GM23338 (cell line): ENCODE measurements around the gene ADGRB3. TPM values are rescaled to one million over a fixed set of nuclear protein-coding genes. Genes with fewer than 3 reads are reported as not detected.

Source experiments
- ATAC-seq: fragments of 200-7000 bp; cut with Tn5 transposase; 3 replicates; pipeline ENCODE4 v1.9.1; 2020
- DNase-seq: peaks from one replicate; pipeline ENCODE4 v3.0.0-alpha.2; 2015; ENCODE audit warnings: low spot score
- H2AFZ ChIP-seq: fragments of 200-600 bp; sonication (generic); 2 replicates; pipeline ENCODE4 v1.8.0; 2016; ENCODE audit warnings: antibody characterized with exemption, mild to moderate bottlenecking, moderate library complexity
- H3F3A ChIP-seq: fragments of 200-600 bp; sonication (generic); replicated peaks from 2 replicates; pipeline ENCODE4 v1.8.0; 2017; ENCODE audit warnings: antibody characterized with exemption, mixed run types, low read depth
- H3K27ac ChIP-seq: fragments of 200-600 bp; sonication (generic); 2 replicates; pipeline ENCODE4 v1.6.1; 2016; ENCODE audit warnings: low read depth
- H3K27me3 ChIP-seq: fragments of 200-600 bp; sonication (generic); 2 replicates; pipeline ENCODE4 v1.8.0; 2016; ENCODE audit warnings: mild to moderate bottlenecking, mixed run types, moderate library complexity; ENCODE audit not compliant: insufficient read depth
- H3K36me3 ChIP-seq: fragments of 200-600 bp; sonication (generic); 2 replicates; pipeline ENCODE4 v1.8.0; 2016; ENCODE audit warnings: mild to moderate bottlenecking; ENCODE audit not compliant: insufficient read depth
- H3K4me1 ChIP-seq: fragments of 200-600 bp; sonication (generic); 2 replicates; pipeline ENCODE4 v1.8.0; 2016; ENCODE audit warnings: mild to moderate bottlenecking, moderate library complexity; ENCODE audit not compliant: insufficient read depth
- H3K4me2 ChIP-seq: fragments of 200-600 bp; sonication (generic); 2 replicates; pipeline ENCODE4 v1.7.1; 2017; ENCODE audit warnings: mixed run types
- H3K4me3 ChIP-seq: fragments of 200-600 bp; sonication (generic); 2 replicates; pipeline ENCODE4 v1.6.1; 2016; ENCODE audit warnings: mixed run types
- H3K79me2 ChIP-seq: fragments of 200-600 bp; sonication (generic); replicated peaks from 2 replicates; pipeline ENCODE4 v1.8.0; 2017; ENCODE audit warnings: mild to moderate bottlenecking; ENCODE audit not compliant: insufficient read depth
- H3K9me2 ChIP-seq: fragments of 200-600 bp; sonication (generic); 2 replicates; pipeline ENCODE4 v1.8.0; 2017; ENCODE audit not compliant: insufficient read depth
- H4K20me1 ChIP-seq: fragments of 200-600 bp; sonication (generic); replicated peaks from 2 replicates; pipeline ENCODE4 v1.8.0; 2017; ENCODE audit warnings: mild to moderate bottlenecking; ENCODE audit not compliant: insufficient read depth
- H3K27ac Mint-ChIP-seq: 2 replicates; pipeline ENCODE4 v1.8.0; 2020; ENCODE audit warnings: inconsistent platforms, mild to moderate bottlenecking, moderate library complexity, mixed read lengths
- H3K27me3 Mint-ChIP-seq: 3 replicates; pipeline ENCODE4 v1.8.0; 2022; ENCODE audit warnings: low read depth, mild to moderate bottlenecking, moderate library complexity, mixed read lengths, inconsistent platforms; ENCODE audit not compliant: insufficient read depth, poor library complexity
- H3K36me3 Mint-ChIP-seq: 3 replicates; pipeline ENCODE4 v1.8.0; 2021; ENCODE audit warnings: low read depth, mild to moderate bottlenecking, inconsistent platforms, moderate library complexity, mixed read lengths
- H3K4me1 Mint-ChIP-seq: 3 replicates; pipeline ENCODE4 v1.8.0; 2020; ENCODE audit warnings: mild to moderate bottlenecking, inconsistent platforms, mixed read lengths
- H3K4me3 Mint-ChIP-seq: 3 replicates; pipeline ENCODE4 v1.8.0; 2021; ENCODE audit warnings: moderate library complexity, mild to moderate bottlenecking, inconsistent platforms, mixed read lengths
- H3K9me3 Mint-ChIP-seq: 3 replicates; pipeline ENCODE4 v1.8.0; 2020; ENCODE audit warnings: moderate library complexity, mild to moderate bottlenecking, inconsistent platforms, mixed read lengths
- CREB1 ChIP-seq: fragments of 250-450 bp; sonication (Bioruptor Pico); IDR thresholded peaks from 2 replicates; pipeline ENCODE4 v1.5.0; 2020; ENCODE audit warnings: low read depth, mild to moderate bottlenecking, moderate library complexity
- EZH2 ChIP-seq: fragments of 200-600 bp; sonication (generic); IDR thresholded peaks from one replicate; pipeline ENCODE4 v1.8.0; 2017; ENCODE audit warnings: antibody characterized with exemption, mild to moderate bottlenecking, low read depth; ENCODE audit not compliant: unreplicated experiment
- EZH2phosphoT487 ChIP-seq: fragments of 200-600 bp; sonication (generic); IDR thresholded peaks from one replicate; pipeline ENCODE4 v1.8.1; 2018; ENCODE audit warnings: antibody characterized with exemption; ENCODE audit not compliant: unreplicated experiment
- JUNB ChIP-seq: IDR thresholded peaks from one replicate; pipeline ENCODE4 v1.6.1; 2016; ENCODE audit warnings: antibody characterized with exemption; ENCODE audit not compliant: unreplicated experiment
- NANOG ChIP-seq: IDR thresholded peaks from 2 replicates; pipeline ENCODE4 v1.6.1; 2016; ENCODE audit warnings: antibody characterized with exemption, borderline replicate concordance
- POLR2AphosphoS5 ChIP-seq: IDR thresholded peaks from 2 replicates; pipeline ENCODE4 v1.6.1; 2016; ENCODE audit warnings: antibody characterized with exemption, low read depth
- STAT1 ChIP-seq: IDR thresholded peaks from one replicate; pipeline ENCODE4 v1.6.1; 2016; ENCODE audit warnings: antibody characterized with exemption; ENCODE audit not compliant: unreplicated experiment
- ZNF114 ChIP-seq: fragments of 250-450 bp; sonication (Bioruptor Pico); IDR thresholded peaks from 2 replicates; pipeline ENCODE4 v1.5.0; 2020; ENCODE audit warnings: mild to moderate bottlenecking, moderate library complexity
- ZNF331 ChIP-seq: fragments of 250-450 bp; sonication (Bioruptor Pico); IDR thresholded peaks from 2 replicates; pipeline ENCODE4 v1.5.0; 2020; ENCODE audit warnings: low read depth, mild to moderate bottlenecking, moderate library complexity
- polyA plus RNA-seq: library from polyadenylated mRNA; unstranded; fragments of >200 nt; fragmentation: Nextera tagmentation; extraction: Ambion mirVana; gene quantifications from 2 replicates; pipeline ENCODE4 v1.2.1, GENCODE V29; 2016
- total RNA-seq: library from RNA; depleted of rRNA; stranded (reverse); fragments of >200 nt; shearing (Covaris generic); gene quantifications from 2 replicates; pipeline ENCODE4 v1.2.3, GENCODE V29; 2014
- TF ChIP-seq, protein P1 (sequence below), 2 experiments: fragments of 200-600 bp in 1 of 2; sonication (generic) in 1 of 2; conservative IDR thresholded peaks; 2 replicates each; pipeline versions ENCODE4 v1.5.1 to v1.6.1; 2016 to 2017; ENCODE audit warnings: antibody characterized with exemption in 2 of 2, low read depth in 2 of 2, mild to moderate bottlenecking in 2 of 2, moderate library complexity in 1 of 2
- TF ChIP-seq, protein P2 (sequence below): fragments of 250-450 bp; sonication (Bioruptor Pico); IDR thresholded peaks from 2 replicates; pipeline ENCODE4 v1.5.0; 2020; ENCODE audit warnings: mild to moderate bottlenecking, moderate library complexity
- TF ChIP-seq, protein P3 (sequence below): IDR thresholded peaks from 2 replicates; pipeline ENCODE4 v1.6.1; 2016; ENCODE audit warnings: antibody characterized with exemption

The ADGRB3 gene
- total and polyA plus RNA-seq, 2 experiments from 2014 or later, result 0.92 to 4.0 TPM

DNA sequence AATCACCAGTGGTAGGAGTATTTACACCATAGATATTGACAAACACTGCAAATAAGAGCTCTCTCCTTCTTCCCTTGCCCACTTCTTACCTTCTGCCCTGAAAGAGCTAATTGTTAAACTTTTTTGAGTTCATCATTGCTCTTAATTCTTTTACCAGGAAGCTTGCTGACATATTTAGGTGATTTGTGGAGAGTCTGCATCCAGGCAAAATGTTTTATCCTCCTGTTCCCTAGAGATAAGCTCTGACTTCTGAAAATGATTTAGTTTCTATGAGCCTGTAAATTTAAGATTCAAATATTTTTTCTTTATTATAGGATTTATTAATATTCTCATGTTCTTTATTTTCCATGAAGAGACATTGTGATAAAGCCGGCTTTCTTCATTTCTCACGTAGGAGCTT is 81.5 kb downstream of the ADGRB3 start:
- no peaks in the 10 kb centered on the region for H3K36me3 Mint-ChIP-seq
- TF ChIP-seq, protein P1, sequence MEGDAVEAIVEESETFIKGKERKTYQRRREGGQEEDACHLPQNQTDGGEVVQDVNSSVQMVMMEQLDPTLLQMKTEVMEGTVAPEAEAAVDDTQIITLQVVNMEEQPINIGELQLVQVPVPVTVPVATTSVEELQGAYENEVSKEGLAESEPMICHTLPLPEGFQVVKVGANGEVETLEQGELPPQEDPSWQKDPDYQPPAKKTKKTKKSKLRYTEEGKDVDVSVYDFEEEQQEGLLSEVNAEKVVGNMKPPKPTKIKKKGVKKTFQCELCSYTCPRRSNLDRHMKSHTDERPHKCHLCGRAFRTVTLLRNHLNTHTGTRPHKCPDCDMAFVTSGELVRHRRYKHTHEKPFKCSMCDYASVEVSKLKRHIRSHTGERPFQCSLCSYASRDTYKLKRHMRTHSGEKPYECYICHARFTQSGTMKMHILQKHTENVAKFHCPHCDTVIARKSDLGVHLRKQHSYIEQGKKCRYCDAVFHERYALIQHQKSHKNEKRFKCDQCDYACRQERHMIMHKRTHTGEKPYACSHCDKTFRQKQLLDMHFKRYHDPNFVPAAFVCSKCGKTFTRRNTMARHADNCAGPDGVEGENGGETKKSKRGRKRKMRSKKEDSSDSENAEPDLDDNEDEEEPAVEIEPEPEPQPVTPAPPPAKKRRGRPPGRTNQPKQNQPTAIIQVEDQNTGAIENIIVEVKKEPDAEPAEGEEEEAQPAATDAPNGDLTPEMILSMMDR (conservative IDR thresholded peaks at IDR 0.05; ENCODE audit: low read depth in 2 of 2), result no peak
- TF ChIP-seq, protein P2, sequence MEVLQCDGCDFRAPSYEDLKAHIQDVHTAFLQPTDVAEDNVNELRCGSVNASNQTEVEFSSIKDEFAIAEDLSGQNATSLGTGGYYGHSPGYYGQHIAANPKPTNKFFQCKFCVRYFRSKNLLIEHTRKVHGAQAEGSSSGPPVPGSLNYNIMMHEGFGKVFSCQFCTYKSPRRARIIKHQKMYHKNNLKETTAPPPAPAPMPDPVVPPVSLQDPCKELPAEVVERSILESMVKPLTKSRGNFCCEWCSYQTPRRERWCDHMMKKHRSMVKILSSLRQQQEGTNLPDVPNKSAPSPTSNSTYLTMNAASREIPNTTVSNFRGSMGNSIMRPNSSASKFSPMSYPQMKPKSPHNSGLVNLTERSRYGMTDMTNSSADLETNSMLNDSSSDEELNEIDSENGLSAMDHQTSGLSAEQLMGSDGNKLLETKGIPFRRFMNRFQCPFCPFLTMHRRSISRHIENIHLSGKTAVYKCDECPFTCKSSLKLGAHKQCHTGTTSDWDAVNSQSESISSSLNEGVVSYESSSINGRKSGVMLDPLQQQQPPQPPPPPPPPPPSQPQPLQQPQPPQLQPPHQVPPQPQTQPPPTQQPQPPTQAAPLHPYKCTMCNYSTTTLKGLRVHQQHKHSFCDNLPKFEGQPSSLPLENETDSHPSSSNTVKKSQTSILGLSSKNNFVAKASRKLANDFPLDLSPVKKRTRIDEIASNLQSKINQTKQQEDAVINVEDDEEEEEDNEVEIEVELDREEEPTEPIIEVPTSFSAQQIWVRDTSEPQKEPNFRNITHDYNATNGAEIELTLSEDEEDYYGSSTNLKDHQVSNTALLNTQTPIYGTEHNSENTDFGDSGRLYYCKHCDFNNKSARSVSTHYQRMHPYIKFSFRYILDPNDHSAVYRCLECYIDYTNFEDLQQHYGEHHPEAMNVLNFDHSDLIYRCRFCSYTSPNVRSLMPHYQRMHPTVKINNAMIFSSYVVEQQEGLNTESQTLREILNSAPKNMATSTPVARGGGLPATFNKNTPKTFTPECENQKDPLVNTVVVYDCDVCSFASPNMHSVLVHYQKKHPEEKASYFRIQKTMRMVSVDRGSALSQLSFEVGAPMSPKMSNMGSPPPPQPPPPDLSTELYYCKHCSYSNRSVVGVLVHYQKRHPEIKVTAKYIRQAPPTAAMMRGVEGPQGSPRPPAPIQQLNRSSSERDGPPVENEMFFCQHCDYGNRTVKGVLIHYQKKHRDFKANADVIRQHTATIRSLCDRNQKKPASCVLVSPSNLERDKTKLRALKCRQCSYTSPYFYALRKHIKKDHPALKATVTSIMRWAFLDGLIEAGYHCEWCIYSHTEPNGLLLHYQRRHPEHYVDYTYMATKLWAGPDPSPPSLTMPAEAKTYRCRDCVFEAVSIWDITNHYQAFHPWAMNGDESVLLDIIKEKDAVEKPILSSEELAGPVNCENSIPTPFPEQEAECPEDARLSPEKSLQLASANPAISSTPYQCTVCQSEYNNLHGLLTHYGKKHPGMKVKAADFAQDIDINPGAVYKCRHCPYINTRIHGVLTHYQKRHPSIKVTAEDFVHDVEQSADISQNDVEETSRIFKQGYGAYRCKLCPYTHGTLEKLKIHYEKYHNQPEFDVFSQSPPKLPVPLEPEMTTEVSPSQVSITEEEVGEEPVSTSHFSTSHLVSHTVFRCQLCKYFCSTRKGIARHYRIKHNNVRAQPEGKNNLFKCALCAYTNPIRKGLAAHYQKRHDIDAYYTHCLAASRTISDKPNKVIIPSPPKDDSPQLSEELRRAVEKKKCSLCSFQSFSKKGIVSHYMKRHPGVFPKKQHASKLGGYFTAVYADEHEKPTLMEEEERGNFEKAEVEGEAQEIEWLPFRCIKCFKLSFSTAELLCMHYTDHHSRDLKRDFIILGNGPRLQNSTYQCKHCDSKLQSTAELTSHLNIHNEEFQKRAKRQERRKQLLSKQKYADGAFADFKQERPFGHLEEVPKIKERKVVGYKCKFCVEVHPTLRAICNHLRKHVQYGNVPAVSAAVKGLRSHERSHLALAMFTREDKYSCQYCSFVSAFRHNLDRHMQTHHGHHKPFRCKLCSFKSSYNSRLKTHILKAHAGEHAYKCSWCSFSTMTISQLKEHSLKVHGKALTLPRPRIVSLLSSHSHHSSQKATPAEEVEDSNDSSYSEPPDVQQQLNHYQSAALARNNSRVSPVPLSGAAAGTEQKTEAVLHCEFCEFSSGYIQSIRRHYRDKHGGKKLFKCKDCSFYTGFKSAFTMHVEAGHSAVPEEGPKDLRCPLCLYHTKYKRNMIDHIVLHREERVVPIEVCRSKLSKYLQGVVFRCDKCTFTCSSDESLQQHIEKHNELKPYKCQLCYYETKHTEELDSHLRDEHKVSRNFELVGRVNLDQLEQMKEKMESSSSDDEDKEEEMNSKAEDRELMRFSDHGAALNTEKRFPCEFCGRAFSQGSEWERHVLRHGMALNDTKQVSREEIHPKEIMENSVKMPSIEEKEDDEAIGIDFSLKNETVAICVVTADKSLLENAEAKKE (CRISPR knock-in tag), result no peak
- no peak for TF ChIP-seq EZH2phosphoT487
- TF ChIP-seq EZH2, result no peak
- no peak for TF ChIP-seq ZNF331 (CRISPR knock-in tag)
- no peak for TF ChIP-seq CREB1 (CRISPR knock-in tag)
- no peak for TF ChIP-seq NANOG
- no peak for TF ChIP-seq JUNB
- TF ChIP-seq POLR2AphosphoS5, result no peak
- TF ChIP-seq, protein P3, sequence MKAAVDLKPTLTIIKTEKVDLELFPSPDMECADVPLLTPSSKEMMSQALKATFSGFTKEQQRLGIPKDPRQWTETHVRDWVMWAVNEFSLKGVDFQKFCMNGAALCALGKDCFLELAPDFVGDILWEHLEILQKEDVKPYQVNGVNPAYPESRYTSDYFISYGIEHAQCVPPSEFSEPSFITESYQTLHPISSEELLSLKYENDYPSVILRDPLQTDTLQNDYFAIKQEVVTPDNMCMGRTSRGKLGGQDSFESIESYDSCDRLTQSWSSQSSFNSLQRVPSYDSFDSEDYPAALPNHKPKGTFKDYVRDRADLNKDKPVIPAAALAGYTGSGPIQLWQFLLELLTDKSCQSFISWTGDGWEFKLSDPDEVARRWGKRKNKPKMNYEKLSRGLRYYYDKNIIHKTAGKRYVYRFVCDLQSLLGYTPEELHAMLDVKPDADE, result no peak
- TF ChIP-seq STAT1, result no peak
- TF ChIP-seq ZNF114 (CRISPR knock-in tag), result no peak

More for the DNA sequence above, 81.5 kb downstream of the ADGRB3 start:
- ATAC-seq (no peak), DNase-seq (no peak)
- H3K4me1 Mint-ChIP-seq, result peaks cover 16% of the 10 kb centered on the region; the same call in 2 of the 3 replicates
- Histone ChIP-seq H3K27me3 (no peaks in the 10 kb centered on the region), H3K9me2 (no peaks in the 10 kb centered on the region), H4K20me1 (no peaks in the 10 kb centered on the region), H3K36me3 (no peaks in the 10 kb centered on the region), H3K4me3 (no peak overlapping the region), H3K4me2 (no peak overlapping the region), H3F3A (no peaks in the 10 kb centered on the region), H3K79me2 (no peaks in the 10 kb centered on the region), H3K27ac (no peak overlapping the region), H3K4me1 (peaks cover 17% of the 10 kb centered on the region), H2AFZ (no peak overlapping the region)
- H3K4me3 Mint-ChIP-seq, result no peak overlapping the region
- no peaks in the 10 kb centered on the region for H3K27me3 Mint-ChIP-seq
- peak overlapping the region; percentile 60; the same call in 1 of the 2 replicates for H3K27ac Mint-ChIP-seq
- H3K9me3 Mint-ChIP-seq, result no peaks in the 10 kb centered on the region
